H1 (cell line): Measurements from ENCODE around the gene HOXC11. TPM values are rescaled to one million over a fixed set of nuclear protein-coding genes. Genes with fewer than 3 reads are reported as not detected.

Source experiments
- CTCF ChIA-PET: fragments of 300-600 bp; sonication (Branson Sonifier 250); formaldehyde crosslinking; loops from one replicate; lab custom pipeline; 2021; ENCODE audit not compliant: partially characterized antibody; lab: Charles Lee
- POLR2A ChIA-PET: fragments of 300-600 bp; sonication (Branson Sonifier 250); formaldehyde crosslinking; loops from one replicate; lab custom pipeline; 2021; ENCODE audit warnings: inconsistent platforms; ENCODE audit not compliant: partially characterized antibody; lab: Charles Lee
- DNase-seq, 2 experiments: peaks; one replicate each; pipeline versions ENCODE4 v3.0.0 to v3.0.0-alpha.2; 2010 to 2022; ENCODE audit warnings: low spot score in 2 of 2, low read depth in 1 of 2, mixed read lengths in 1 of 2
- FAIRE-seq: peaks from 2 replicates; lab custom pipeline; 2011; peaks lifted over from hg19 to GRCh38; lab: Jason Lieb, UNC
- H2AFZ ChIP-seq: 2 replicates; pipeline ENCODE4 v1.8.1; 2012; ENCODE audit warnings: low read length, inconsistent platforms
- H2AK5ac ChIP-seq: 2 replicates; pipeline ENCODE4 v1.6.1; 2013; ENCODE audit warnings: low read depth, low read length
- H2BK120ac ChIP-seq: replicated peaks from 2 replicates; pipeline ENCODE3; 2013; ENCODE audit warnings: low read depth, low read length, inconsistent platforms
- H2BK12ac ChIP-seq: 2 replicates; pipeline ENCODE4 v1.6.1; 2013; ENCODE audit warnings: low read depth, low read length
- H2BK15ac ChIP-seq: 2 replicates; pipeline ENCODE4 v1.6.1; 2013; ENCODE audit warnings: low read length
- H2BK20ac ChIP-seq: 2 replicates; pipeline ENCODE4 v1.6.1; 2013; ENCODE audit warnings: low read length
- H2BK5ac ChIP-seq: 2 replicates; pipeline ENCODE4 v1.6.1; 2013; ENCODE audit warnings: low read depth, low read length
- H3K14ac ChIP-seq: 2 replicates; pipeline ENCODE4 v1.6.1; 2013; ENCODE audit warnings: inconsistent platforms; ENCODE audit not compliant: insufficient read length
- H3K18ac ChIP-seq: 2 replicates; pipeline ENCODE4 v1.6.1; 2013; ENCODE audit warnings: low read length; ENCODE audit errors: extremely low read depth
- H3K23ac ChIP-seq: 2 replicates; pipeline ENCODE4 v1.6.1; 2013; ENCODE audit warnings: inconsistent platforms; ENCODE audit not compliant: insufficient read length
- H3K23me2 ChIP-seq: 2 replicates; pipeline ENCODE4 v1.6.1; 2013; ENCODE audit warnings: low read depth, low read length
- H3K27ac ChIP-seq: 2 replicates; pipeline ENCODE4 v1.6.1; 2011; ENCODE audit warnings: low read depth, low read length, inconsistent platforms
- H3K27me3 ChIP-seq, 4 experiments: replicated peaks in 1 of 4; 1 replicate in 1 of 4; 2 replicates in 3 of 4; pipeline versions ENCODE4 v1.6.1 to v1.8.1; 2011 to 2013; ENCODE audit warnings: low read length in 3 of 4, mild to moderate bottlenecking in 3 of 4, inconsistent platforms in 2 of 4, mixed read lengths in 2 of 4, moderate library complexity in 1 of 4; ENCODE audit not compliant: control insufficient read depth in 3 of 4, insufficient read depth in 3 of 4; ENCODE audit errors: extremely low read depth in 1 of 4
- H3K36me3 ChIP-seq, 4 experiments: 2 replicates each; pipeline versions ENCODE4 v1.6.1 to v1.8.1; 2011 to 2013; ENCODE audit warnings: mild to moderate bottlenecking in 4 of 4, low read length in 3 of 4, moderate library complexity in 2 of 4, control low read depth in 1 of 4, inconsistent platforms in 1 of 4; ENCODE audit not compliant: insufficient read depth in 4 of 4, control insufficient read depth in 2 of 4
- H3K4ac ChIP-seq: replicated peaks from 2 replicates; pipeline ENCODE3; 2013; ENCODE audit warnings: low read length, low read depth, mixed read lengths, inconsistent platforms; ENCODE audit not compliant: insufficient read length
- H3K4me1 ChIP-seq, 4 experiments: replicated peaks in 1 of 4; 1 replicate in 1 of 4; 2 replicates in 3 of 4; pipeline versions ENCODE4 v1.6.1 to v1.8.1; 2011 to 2013; ENCODE audit warnings: low read length in 3 of 4, inconsistent platforms in 2 of 4, mixed read lengths in 1 of 4; ENCODE audit not compliant: insufficient read depth in 4 of 4, control insufficient read depth in 3 of 4
- H3K4me2 ChIP-seq, 2 experiments: 2 replicates each; pipeline versions ENCODE4 v1.6.1 to v1.8.1; 2011 to 2013; ENCODE audit warnings: low read depth in 2 of 2, low read length in 2 of 2, control low read depth in 1 of 2, inconsistent platforms in 1 of 2, mild to moderate bottlenecking in 1 of 2; ENCODE audit not compliant: insufficient read depth in 1 of 2
- H3K4me3 ChIP-seq, 4 experiments: fragments of 200-600, 300-600 bp in 1 of 4; sonication (generic), shearing (Covaris generic), sonication (Bioruptor Twin) in 1 of 4; 2 replicates each; pipeline versions ENCODE4 v1.5.1 to v1.8.1; 2011 to 2016; ENCODE audit warnings: low read length in 4 of 4, low read depth in 3 of 4, control low read depth in 2 of 4, inconsistent platforms in 2 of 4, mild to moderate bottlenecking in 2 of 4, mixed read lengths in 1 of 4, moderate library complexity in 1 of 4; ENCODE audit not compliant: insufficient read depth in 2 of 4; ENCODE audit errors: extremely low read depth in 1 of 4
- H3K56ac ChIP-seq: replicated peaks from 2 replicates; pipeline ENCODE3; 2013; ENCODE audit warnings: low read depth, mild to moderate bottlenecking, mixed read lengths, low read length, inconsistent platforms; ENCODE audit not compliant: insufficient read length
- H3K79me1 ChIP-seq: 2 replicates; pipeline ENCODE4 v1.6.1; 2013; ENCODE audit warnings: low read depth, low read length, control low read depth
- H3K79me2 ChIP-seq, 2 experiments: 2 replicates each; pipeline versions ENCODE4 v1.6.1 to v1.8.1; 2012 to 2013; ENCODE audit warnings: low read length in 2 of 2, mild to moderate bottlenecking in 2 of 2, inconsistent platforms in 1 of 2; ENCODE audit not compliant: insufficient read depth in 2 of 2, control insufficient read depth in 1 of 2
- H3K9ac ChIP-seq, 4 experiments: replicated peaks in 1 of 4; 1 replicate in 1 of 4; 2 replicates in 3 of 4; pipeline versions ENCODE4 v1.6.1 to v1.8.1; 2011 to 2013; ENCODE audit warnings: low read depth in 3 of 4, low read length in 3 of 4, control low read depth in 2 of 4, mild to moderate bottlenecking in 2 of 4, moderate library complexity in 2 of 4, inconsistent platforms in 1 of 4; ENCODE audit errors: extremely low read depth in 1 of 4
- H3K9me3 ChIP-seq, 2 experiments: 2 replicates each; pipeline versions ENCODE4 v1.6.1 to v1.8.1; 2012 to 2013; ENCODE audit warnings: mild to moderate bottlenecking in 2 of 2, moderate library complexity in 2 of 2, control low read depth in 1 of 2, inconsistent platforms in 1 of 2, low read depth in 1 of 2, low read length in 1 of 2, mixed read lengths in 1 of 2; ENCODE audit not compliant: insufficient read depth in 2 of 2
- H4K20me1 ChIP-seq, 2 experiments: replicated peaks in 1 of 2; 2 replicates each; pipeline versions ENCODE3 to v1.8.1; 2011 to 2013; ENCODE audit warnings: inconsistent platforms in 2 of 2, low read length in 2 of 2, mild to moderate bottlenecking in 1 of 2; ENCODE audit not compliant: insufficient read depth in 2 of 2, control insufficient read depth in 1 of 2
- H4K5ac ChIP-seq: 2 replicates; pipeline ENCODE4 v1.6.1; 2013; ENCODE audit warnings: low read length, low read depth, mixed read lengths, inconsistent platforms; ENCODE audit not compliant: insufficient read length
- H4K8ac ChIP-seq: 2 replicates; pipeline ENCODE4 v1.8.0; 2013; ENCODE audit warnings: mild to moderate bottlenecking, moderate library complexity, low read length, inconsistent platforms; ENCODE audit not compliant: insufficient read depth; ENCODE audit errors: extremely low read depth
- H4K91ac ChIP-seq: replicated peaks from 2 replicates; pipeline ENCODE3; 2013; ENCODE audit warnings: low read length, mixed read lengths, inconsistent platforms; ENCODE audit not compliant: insufficient read length
- CBX8 ChIP-seq: fragments of 300-800, 300-1000 bp; sonication (generic); IDR thresholded peaks from 2 replicates; pipeline ENCODE4 v1.7.1; 2016; ENCODE audit warnings: low read depth, low read length, borderline replicate concordance
- EZH2 ChIP-seq: fragments of 200-600 bp; sonication (generic); IDR thresholded peaks from 2 replicates; pipeline ENCODE4 v1.7.1; 2012; ENCODE audit warnings: low read depth, mild to moderate bottlenecking, moderate library complexity, low read length, inconsistent platforms; ENCODE audit not compliant: severe bottlenecking
- KDM1A ChIP-seq: fragments of 200-600, 300-600 bp; sonication (generic); IDR thresholded peaks from 2 replicates; pipeline ENCODE4 v1.7.1; 2016; ENCODE audit warnings: mild to moderate bottlenecking, low read length, borderline replicate concordance
- RNF2 ChIP-seq: fragments of 200-900, 300-1000 bp; sonication (generic); IDR thresholded peaks from 2 replicates; pipeline ENCODE4 v1.7.1; 2016; ENCODE audit warnings: borderline replicate concordance, low read depth, mild to moderate bottlenecking, antibody characterized with exemption, low read length; ENCODE audit not compliant: poor library complexity, severe bottlenecking; ENCODE audit errors: missing control alignments
- SIN3A ChIP-seq, 2 experiments: IDR thresholded peaks in 1 of 2; conservative IDR thresholded peaks in 1 of 2; 2 replicates each; pipeline ENCODE4 v1.6.1; 2011 to 2012; ENCODE audit warnings: low read length in 2 of 2, improper control_type of control experiment in 1 of 2, low read depth in 1 of 2, mild to moderate bottlenecking in 1 of 2
- SIRT6 ChIP-seq: IDR thresholded peaks from one replicate; pipeline ENCODE4 v1.7.1; 2012; ENCODE audit warnings: low read length, inconsistent platforms
- SUZ12 ChIP-seq: fragments of 200-600 bp; sonication (generic); IDR thresholded peaks from 2 replicates; pipeline ENCODE4 v1.6.1; 2012; ENCODE audit warnings: mild to moderate bottlenecking, inconsistent platforms, low read length, moderate library complexity, mixed read lengths
- WGBS, 2 experiments: shearing (Covaris generic) in 1 of 2; methylation state at CpG; one replicate each; pipeline versions ENCODE4 v1.1.6 to v1.1.7; 2013 to 2015; ENCODE audit warnings: low lambda C conversion rate in 2 of 2, mixed read lengths in 2 of 2, inconsistent platforms in 1 of 2, low coverage in 1 of 2, missing lambda C conversion rate in 1 of 2; ENCODE audit not compliant: insufficient replicate concordance in 2 of 2, insufficient coverage in 1 of 2, insufficient read length in 1 of 2; ENCODE audit errors: extremely low coverage in 1 of 2, missing lambda C conversion rate in 1 of 2; 5-methylcytosine and 5-hydroxymethylcytosine counted together
- polyA plus RNA-seq, 7 experiments: library from polyadenylated mRNA; depleted of rRNA in 3 of 7; stranded (reverse) in 5 of 7; unstranded in 2 of 7; fragments of >200 nt in 5 of 7; fragments of 200-250 nt in 2 of 7; gene quantifications; 1 replicate in 5 of 7; 2 replicates in 1 of 7; 4 replicates in 1 of 7; pipeline versions ENCODE4 v1.2.1 to v1.2.3, GENCODE V29; 2011 to 2013; ENCODE audit warnings: missing spikeins in 2 of 7, mixed read lengths in 2 of 7
- total RNA-seq: library from RNA; stranded (reverse); fragmentation: NEBNext Ultra II Directional; extraction: Animal tissue kit (Norgen Biotek cat#: 25700); gene quantifications from 2 replicates; pipeline ENCODE4 v1.2.1, GENCODE V29; 2021

HOXC11 gene
- total and polyA plus RNA-seq, 2 of the 8 experiments (the other 6 are each of a cell fraction or from before 2014, with no cell fraction given): not detected

- DNase-seq (peak in 1 of 2 experiments; percentile 49), FAIRE-seq (no peak)
- no peak overlapping the region for H3K4me3 ChIP-seq
- no peak overlapping the region for H3K14ac ChIP-seq
- H4K20me1 ChIP-seq: peaks cover 16 to 24% of the 10 kb centered on the region in 2 experiments
- no peak overlapping the region for H3K23ac ChIP-seq
- H3K4me2 ChIP-seq: no peak overlapping the region
- H3K4ac ChIP-seq: no peak overlapping the region
- no peak overlapping the region for H2BK5ac ChIP-seq
- no peak overlapping the region for H4K5ac ChIP-seq
- WGBS, 2 experiments: 19% methylated on average over 8 of the region's 9 CpGs; no CpG with 5 or more reads in 1 of the 2 experiments
- ChIA-PET CTCF (interaction anchor here (0.6 to 2.5 kb wide), 8 partner anchors 12 to 183 kb away, joined by 3 to 9 read pairs (median 4); partner anchors contain the start of gene HOXC10), POLR2A (interaction anchor here (1.0 to 1.2 kb wide), 2 partner anchors 13 to 28 kb away, joined by 3 read pairs; no protein-coding TSS in a partner anchor)
- H3K18ac ChIP-seq: no peak overlapping the region
- H3K23me2 ChIP-seq: no peaks in the 10 kb centered on the region
- H3K79me1 ChIP-seq: no peaks in the 10 kb centered on the region
- H4K8ac ChIP-seq: no peak overlapping the region
- H3K4me1 ChIP-seq: peaks cover 0 to 6% (median 5%) of the 10 kb centered on the region in 4 experiments; a peak in 4 of 7 replicates
- no peaks in the 10 kb centered on the region for H3K79me2 ChIP-seq
- no peak overlapping the region for H3K9ac ChIP-seq
- peaks cover 91 to 100% (median 97%) of the 10 kb centered on the region in 4 experiments for H3K27me3 ChIP-seq
- no peak overlapping the region for H4K91ac ChIP-seq
- no peak overlapping the region for H3K56ac ChIP-seq
- H2BK120ac ChIP-seq: no peak overlapping the region
- H2BK20ac ChIP-seq: no peak overlapping the region
- no peak overlapping the region for H3K27ac ChIP-seq
- no peak overlapping the region for H2AK5ac ChIP-seq
- H2AFZ ChIP-seq: no peak overlapping the region
- TF ChIP-seq SIRT6 (no peak), SIN3A (conservative IDR thresholded peaks at IDR 0.05 in 1 of 2, IDR thresholded peaks at IDR 0.05 in 1 of 2; ENCODE audit: low read depth in 1 of 2, low read length in 2 of 2) (no peak), CBX8 (0 out of 2 replicates have a peak, but pooled peaks have one; percentile 36), SUZ12 (peak; percentile 78; the same call in 1 of the 2 replicates), RNF2 (peak; percentile 81), KDM1A (no peak), EZH2 (peak; percentile 86)
- no peak overlapping the region for H2BK15ac ChIP-seq
- H3K36me3 ChIP-seq: peaks cover 0 to 4% (median 0%) of the 10 kb centered on the region in 4 experiments; a peak in 1 of 8 replicates
- H3K9me3 ChIP-seq: no peaks in the 10 kb centered on the region
- 0 out of 2 replicates have a peak overlapping the region, but pooled peaks have one; percentile 6 for H2BK12ac ChIP-seq
Measured at GRCh38 chr12:53940443-53941014, 32.4 kb upstream of the HOXC11 start.
